Femur (tissue), 1 donor: ENCODE results near the gene MTMR4.
"Not testable (repeated sequence)": the region's sequence is repeated elsewhere in the genome, so short reads cannot be mapped to it uniquely, and the experiment has no call there.

Source experiments
- DNase-seq: peaks from one replicate; pipeline ENCODE4 v3.0.0-alpha.2; 2017

MTMR4 gene

DNA sequence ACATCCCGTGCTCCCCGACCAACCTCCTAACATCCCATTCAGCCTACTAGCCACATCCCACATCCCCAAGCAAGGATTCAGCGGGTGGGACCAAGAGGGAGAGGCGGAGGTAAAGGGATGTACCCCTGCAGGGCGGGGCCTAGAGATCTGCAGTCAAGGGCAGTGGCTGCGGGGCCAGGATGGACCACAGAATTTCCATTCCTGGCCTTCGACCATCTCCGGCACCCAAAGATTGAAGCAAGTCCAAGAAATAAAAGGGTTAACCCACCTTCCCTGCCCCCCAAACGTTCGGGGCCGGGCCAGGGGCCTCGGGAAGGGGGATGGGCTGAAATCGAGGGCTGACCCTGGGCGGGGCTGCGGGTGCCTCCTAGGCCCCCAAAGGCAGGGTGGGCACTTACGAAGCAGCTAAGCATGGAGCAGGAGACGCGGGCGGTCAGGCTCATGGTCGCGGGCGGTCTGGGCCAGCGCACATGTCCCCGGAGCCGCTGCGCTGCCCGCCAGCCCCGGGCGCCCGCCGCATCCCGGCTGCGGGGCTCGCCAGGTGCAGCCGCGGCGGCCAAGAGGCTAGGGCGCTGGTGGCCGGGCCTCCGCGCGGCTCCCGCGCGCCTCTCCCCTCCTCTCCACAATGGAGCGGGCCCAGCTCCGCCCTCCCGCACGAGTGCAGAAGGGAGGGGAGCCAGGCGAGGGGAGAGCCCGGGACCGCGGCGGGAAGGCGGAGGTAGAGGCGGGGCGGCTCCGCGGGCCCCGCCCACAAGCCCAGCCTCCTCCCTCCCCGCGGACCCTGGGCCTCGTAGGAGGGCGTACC lies at the start of gene MTMR4:
MTMR4 (minus strand) TSS at position 674 of the 805 bp plus-strand sequence; CDS start at position 443, 231 bp downstream.
- peak; percentile 88 for DNase-seq

DNA sequence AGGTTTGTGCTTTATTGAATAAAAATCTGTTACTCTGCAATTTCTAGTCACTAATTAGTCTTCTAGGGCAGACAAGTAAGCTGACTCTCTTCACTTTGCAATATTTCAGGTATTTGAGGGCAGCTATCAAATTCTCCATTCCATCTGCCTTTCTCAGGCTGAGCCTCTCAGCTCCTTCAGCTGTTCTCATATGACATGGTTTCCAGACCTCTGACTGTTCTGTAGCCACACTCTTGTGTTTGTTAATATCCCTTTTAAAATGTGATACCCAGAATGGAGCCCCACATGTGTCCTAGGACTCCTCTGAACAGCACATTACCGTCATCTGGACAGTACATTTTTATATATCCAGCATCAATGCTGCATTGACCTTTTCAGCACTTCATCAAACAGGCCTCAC lies 46.1 kb upstream of the MTMR4 start:
- no peak for DNase-seq

DNA sequence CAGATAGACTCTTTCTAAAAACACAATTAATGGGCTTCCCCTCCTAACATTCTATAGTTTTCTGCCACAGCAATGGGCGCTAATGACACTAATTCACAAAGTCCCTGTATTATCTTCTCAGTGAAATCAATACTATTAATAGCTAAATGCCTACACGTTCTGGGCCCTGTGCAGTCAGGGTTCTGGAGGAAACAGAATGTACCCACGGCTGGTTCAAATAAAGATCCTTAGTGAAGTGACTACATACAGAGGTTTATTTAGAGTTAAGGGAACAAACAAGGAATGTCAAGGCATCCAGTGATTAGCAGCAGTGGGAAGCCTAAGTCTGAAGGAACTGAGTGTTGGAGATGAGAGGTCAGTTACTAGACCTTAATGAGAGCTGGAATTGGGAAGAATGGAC lies 43.5 kb upstream of the MTMR4 start:
- DNase-seq, result no peak

DNA sequence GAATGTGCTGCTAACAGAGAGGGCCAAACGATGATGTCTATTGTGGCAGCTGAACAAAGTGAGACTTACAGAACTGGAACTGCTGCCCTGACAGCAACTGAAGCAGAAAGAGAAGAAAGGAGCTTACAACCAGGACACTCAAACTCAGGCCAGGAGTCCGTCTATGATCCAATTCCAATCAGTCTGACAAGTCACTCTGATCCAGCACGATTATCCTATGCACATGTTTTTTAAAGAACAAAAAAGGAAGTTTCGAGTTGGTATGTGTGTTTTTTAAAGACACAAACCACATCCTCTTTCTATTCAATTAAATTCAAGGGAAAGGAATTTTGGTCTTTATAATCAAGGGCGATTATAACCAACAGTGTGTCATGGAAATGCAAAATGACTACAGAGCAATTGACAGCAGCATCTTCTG lies 42.4 kb upstream of the MTMR4 start:
- DNase-seq, result no peak

DNA sequence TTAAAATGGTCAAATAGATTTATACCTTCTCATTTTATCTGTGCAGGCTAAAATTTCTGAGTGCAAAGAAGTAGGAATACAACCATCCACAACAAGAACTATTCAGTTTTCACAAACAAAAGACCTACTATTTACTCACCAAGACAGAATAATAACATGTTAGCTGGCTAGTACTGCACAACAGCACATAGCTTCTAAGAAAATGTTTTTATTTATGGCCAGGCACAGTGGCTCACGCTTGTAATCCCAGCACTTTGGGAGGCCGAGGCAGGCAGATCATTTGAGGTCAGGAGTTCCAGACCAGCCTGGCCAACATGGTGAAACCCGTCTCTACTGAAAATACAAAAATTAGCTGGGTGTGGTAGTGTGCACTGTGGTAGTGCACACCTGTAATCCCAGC lies 40.7 kb upstream of the MTMR4 start:
- not testable (repeated sequence) for DNase-seq

DNA sequence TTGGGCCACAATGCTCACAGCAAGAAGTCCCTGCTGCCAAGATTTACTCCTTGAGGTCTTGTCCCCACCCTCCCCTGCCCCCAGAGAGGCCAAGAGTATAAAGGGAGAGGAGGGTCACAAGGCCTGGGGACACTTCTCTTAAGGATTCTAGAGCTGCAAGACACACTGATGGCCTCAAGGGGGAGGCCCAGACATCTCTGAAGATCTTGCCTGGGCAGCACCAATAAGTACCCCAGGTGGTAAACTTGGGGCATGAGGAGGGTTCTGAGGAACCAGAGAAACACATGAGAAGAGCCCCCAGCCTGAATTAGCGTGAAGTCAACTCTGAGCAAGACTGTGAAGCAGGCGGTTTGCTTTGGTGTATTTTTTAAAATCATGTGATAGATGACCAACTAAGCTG lies 26.8 kb upstream of the MTMR4 start:
- no peak for DNase-seq

DNA sequence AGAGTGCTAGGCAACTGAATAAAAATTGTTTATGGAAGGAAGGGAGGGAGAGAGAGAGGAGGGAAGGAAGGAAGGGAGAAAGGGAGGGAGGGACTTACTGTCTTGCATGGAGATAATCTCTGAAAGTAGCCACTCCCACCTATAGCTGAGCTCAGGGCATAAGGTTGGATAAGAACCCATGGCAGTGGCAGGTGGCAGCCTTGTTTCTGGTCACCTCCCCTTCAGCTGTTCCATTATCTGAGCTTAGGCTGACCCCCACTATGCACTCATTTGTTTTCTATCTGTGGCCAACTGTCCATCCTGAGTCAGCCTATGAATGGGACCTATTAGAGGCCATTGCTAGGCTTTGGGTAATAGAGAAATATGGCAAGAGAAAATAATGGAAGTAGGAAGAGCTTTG lies 25.3 kb upstream of the MTMR4 start:
- no peak for DNase-seq

DNA sequence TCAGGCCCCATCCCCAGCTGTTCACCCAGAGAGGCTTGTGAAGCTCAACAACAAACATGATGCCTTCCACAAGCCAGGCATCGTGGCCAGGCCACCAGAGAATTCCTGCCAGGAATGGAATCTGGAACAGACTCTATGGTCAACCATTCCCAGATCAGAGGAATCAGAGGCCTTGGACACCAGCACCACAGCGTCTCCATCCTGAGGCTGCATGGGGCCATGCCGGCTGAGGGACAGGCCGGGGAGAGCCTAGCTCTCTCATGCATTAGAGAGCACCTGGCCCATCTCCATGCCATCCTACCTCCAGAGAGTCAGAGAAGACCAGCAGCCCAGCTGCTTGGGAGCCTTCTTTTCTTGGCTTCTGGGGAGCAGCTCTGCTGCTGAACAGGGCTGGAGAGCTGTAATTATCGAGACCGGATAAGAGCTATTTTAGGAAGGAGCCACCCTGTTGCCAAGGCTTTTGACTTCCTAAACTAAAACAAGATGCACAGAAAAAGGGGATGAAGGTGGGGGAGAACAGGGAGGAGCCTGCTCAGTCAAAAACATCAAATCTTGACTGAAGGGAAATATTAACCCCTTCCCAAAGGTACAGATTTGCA lies 24.5 kb upstream of the MTMR4 start:
- DNase-seq, result peak; percentile 66

DNA sequence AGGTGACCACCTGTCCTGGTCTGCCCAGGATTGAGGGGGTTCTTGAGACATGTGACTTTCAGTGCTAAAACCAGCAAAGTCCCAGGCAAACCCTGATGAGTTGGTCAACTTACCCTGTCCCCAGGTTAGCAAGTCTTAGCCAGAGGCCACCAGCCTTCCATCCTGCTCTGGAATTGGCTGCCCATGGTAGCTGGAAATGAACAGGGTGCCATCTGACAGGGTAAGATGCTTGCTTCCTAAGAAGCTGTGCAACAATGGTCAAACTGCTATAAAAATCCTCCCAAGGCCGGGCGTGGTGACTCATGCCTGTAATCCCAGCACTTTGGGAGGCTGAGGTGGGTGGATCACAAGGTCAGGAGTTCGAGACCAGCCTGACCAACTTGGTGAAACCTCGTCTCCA lies 22.8 kb upstream of the MTMR4 start:
- no peak for DNase-seq

DNA sequence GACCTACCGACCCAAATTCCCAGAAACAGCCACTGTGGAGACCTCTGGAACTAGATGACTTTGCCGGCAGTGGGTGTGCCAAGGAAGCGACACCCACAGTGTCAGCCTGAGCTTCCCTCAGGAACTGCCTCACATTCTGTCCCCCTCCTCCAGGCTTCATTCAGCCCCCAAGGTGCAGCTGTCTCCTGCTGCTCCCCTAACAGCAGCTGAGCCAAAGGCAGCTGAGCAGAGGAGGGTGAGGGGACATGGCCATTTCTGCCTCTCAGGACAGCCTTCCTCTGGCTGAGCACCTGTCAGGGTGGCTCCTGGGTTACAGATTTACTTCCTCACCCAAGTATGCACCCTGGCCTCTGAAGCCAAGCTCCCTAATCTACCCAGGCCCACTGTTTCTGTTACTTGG lies 22.1 kb upstream of the MTMR4 start:
- peak; percentile 58 for DNase-seq

DNA sequence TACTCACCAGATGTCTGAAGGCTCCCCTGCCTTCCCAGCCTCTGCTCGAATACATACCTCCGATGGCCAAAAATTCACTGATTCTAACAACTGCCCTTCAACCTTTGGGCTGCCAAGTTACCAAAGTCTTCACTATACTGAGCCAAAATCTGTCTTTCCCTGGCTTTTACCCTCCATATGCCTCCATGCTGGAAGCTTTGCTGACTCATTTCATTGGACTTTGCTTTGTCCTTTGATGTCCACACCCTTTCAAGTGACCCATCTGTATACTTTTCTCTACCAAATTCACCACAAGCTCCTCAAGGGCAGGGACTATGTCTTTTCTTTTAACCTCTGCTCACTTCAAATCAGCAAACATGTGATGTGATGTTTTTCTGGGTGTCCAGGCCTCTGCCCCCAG lies 21.0 kb upstream of the MTMR4 start:
- DNase-seq, result no peak

DNA sequence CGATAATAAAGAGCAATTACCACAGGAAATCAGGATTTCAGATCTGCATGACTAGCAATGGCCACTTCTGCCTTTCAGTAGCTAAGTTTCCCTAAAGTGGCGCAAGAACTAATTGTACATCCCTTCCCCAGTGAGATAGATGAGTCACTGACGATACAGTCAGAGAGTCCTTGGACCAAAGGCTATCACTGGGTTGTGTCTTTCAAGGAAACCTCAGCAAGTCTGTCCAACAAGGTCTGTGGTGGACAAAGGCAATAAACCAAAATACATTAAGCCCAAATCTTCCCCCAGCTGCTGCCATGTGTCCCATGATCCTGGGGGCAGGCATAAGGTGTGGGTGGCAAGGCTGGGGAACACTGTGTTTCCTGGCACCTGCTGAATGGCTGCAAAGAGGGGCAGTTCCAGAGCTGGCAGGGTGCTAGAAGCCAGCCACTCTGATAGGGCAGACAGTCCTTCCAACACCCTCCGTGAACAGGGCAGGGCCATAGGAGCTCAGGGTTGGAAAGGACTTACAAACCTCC lies 20.5 kb upstream of the MTMR4 start:
- DNase-seq, result no peak

DNA sequence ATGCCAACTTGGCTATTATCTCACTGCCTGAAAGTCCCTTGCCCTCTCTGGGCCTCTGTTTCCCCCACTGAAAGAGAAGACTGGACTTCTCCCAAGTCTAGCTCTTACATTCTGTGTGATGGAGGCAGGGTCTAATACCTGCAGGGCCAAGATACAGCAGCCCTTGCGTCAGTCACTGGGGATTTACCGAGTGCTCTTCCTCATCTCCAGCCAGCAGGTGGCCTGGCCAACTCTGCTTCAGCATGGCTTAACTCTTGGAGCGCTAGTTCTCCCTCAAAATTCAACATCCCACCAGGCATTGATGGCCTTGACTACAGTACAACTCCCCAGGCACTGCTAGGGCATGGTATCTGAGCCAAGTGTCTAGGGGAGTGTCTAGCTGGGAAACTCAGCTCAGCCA lies 19.9 kb upstream of the MTMR4 start:
- no peak for DNase-seq

DNA sequence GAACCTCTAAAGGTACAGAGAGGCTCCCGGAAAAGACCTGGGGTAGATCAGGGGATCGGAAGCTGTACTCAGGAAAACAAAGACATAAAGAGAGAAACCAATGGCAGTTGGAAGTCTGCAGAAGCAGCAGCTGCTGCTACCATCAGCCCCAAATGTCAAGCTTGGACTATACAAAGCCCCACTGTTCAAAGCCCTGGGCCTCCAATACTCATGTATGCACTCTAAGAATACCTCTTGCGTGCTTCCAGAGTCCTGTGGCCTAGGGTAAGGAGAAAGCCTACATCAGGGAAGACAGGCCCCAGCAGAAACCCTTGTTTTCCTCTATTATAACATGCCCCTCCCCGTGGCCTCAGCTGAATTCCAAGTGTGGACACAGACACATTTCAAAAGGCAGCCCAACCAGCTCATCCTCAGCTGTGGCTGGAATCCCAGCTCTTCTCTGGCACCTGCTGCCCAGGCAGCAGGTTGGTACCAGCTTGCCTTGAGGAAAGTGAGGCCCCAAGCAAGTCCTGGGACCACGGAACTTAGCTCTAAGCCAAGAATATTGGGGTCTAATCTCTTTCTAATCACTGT lies 19.3 kb upstream of the MTMR4 start:
- DNase-seq, result no peak

DNA sequence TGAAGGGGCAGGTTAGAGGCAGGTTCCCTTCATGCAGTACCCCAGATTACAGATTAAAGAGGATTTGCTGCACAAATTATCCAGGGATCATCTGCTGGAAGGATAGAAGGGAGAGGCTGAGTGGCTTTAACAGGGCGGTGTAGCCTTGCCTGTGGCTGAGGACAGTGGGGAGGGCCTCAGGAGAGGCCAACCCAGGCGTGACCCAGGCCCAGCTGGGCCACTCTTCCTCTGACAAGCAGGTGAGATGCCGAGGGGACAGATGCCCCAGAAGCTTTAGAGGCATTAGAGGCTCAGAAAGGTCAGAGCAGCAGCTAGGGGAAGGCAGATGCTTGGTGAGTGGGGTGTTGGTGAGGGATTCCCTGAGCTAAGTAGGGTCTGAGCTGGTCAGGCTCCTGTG lies 18.1 kb upstream of the MTMR4 start:
- DNase-seq, result no peak

DNA sequence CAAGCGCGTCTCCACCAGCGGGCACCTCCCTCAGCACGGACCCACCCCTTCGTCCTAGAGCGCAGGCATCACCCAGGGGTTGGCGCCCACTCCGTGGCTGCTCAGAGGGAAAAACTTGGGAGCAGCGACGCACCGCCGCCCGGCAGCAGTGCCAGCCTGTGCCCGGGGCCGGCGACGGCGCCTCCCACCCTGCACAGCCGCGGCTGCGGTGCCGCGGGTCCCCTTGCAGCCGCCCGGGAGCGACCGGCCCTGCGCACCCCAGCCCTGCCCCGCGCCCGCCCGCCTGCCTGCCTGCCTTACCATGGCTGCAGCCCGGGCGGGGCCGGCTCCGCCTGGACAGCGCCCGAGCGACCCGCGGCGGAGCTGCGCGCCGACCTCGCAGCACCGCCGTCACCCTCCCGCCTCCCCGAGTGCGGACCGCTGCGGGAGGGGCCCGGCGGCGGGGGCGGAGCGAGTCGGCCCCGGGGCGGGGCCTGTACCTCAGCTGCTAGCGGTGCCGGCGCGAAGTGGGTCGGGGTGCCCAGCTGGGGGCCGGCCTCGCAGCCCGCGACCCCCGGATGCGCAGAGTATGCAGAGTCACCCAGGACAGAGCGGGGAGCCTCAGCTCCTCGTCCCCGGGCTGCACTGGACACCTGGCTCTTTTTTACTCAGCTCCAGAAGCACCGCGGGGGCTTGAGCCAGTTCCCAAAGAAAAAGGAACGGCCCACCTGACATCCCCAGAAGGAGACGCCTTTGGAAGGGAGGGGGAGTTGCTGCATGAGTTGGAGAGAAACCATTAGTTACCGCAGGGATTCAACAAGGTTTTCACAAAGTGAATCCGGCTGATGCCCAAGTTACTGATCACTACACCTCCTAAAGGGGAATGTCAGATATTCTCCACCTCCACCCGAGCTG lies 17.5 kb upstream of the MTMR4 start:
- DNase-seq, result peak; percentile 67

DNA sequence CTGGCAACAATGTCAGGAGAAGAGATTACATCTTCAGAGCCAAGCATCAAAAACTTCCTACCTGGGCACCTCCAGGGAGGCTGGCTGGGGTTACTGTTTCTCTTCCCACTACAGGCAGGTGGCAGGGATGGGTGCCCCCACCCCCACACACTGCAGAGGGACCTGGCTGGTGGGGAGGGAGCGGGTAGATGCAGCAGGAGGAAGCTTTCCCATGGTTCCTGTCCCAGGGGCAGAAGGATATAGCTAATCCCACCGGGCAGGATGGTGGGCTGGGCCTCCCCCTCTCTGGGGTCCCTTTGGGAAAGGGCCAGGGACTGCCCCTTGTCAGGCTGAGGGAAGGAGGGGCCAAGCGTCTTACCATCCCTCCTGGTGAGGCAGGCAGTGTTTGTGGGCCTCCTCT lies 16.7 kb upstream of the MTMR4 start:
- DNase-seq, result no peak

DNA sequence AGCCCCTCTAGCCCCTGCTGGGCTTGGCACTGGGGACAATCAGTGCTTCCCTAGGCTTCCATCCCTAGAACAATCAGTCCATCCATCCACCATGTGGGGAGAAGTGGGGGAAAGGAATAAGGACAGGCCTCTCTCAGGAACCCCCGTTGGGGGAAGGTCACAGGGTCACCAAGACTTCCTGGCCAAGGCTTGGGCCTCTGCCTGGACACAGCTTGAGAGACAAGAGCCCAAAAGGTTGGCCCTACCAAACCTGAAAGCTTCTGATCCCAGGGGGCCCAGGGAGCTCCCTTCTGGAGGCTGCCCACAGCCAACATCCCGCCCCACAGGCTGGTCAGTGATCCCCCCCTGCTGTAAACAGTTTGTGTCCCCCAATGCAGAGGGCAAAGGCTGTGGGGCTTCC lies 16.2 kb upstream of the MTMR4 start:
- DNase-seq, result no peak

DNA sequence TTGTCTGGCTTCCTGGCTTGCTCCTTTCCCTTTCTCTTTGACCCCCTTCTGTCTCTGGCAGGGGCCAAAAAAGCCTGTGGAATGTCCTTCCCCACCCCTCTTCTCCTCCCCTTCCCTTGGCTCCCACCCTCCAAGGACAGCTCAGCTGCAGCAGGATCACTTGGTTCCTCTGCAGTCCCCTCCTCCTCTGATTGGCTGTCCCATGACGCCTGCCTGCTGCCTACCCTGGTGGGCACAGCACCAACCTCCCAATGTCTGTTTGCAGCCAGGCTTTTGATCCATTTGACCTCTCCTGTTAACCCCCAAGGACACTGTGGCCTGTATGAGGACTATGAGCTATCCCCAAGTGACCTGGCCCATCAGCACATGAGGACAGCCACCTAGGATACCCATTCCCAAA lies 14.8 kb upstream of the MTMR4 start:
- DNase-seq, result no peak

DNA sequence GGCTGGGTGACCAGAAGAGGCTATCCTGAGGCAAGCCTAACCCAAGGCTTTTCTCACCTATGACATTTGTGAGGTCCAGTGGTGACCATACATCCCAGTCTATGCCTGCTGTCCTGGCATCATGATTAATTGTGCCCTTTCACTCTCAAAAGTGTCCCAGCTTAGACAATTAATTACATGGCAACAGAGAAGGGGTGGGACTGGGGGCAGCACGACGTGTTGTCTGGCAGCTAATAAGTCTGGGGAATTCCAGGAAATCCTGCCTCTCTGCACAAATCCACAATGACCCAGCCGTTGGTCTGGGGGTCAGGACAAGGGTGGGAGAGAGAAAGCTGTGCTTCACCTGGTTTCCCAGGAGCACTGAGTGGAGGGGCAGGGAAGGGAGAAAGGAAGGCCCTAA lies 14.0 kb upstream of the MTMR4 start:
- DNase-seq, result no peak

DNA sequence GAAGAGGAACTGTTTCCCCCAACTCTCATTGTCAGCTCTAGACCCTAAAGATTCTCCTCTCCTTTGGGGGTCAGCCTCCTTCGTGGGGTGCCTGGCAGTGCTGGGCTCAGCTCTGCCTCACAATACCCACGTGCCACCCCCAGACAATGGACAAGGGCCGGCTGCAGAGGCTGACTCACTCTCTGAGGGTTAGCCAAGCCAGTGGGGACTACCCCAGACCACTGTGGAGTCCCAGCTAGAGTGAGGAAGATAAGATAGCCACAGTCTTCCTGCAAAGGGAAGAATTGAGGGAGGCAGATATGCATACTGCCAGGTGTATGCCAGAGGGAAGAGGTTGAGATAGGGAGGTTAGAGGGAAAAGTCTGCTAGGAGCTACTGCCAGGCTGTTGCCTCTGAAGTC lies 13.5 kb upstream of the MTMR4 start:
- no peak for DNase-seq

DNA sequence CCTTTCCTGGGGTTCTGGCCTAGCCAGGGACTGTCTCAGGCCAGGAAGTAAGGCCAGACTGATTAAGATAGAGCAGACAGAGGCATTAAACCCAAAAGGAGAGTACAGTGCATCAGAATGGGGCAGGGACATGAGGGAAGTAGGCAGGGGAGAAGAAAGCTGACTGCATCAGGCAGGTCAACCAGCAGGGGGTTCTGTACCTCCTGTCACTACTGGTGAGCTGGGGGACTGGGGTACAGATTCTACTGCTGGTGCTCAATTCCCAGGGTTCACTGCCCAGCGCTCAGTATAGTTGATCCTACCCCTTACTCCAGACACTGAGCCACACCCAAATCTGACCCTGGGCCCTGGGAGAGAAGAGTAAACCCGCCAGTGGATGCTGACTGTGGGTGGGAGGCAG lies 12.9 kb upstream of the MTMR4 start:
- no peak for DNase-seq

DNA sequence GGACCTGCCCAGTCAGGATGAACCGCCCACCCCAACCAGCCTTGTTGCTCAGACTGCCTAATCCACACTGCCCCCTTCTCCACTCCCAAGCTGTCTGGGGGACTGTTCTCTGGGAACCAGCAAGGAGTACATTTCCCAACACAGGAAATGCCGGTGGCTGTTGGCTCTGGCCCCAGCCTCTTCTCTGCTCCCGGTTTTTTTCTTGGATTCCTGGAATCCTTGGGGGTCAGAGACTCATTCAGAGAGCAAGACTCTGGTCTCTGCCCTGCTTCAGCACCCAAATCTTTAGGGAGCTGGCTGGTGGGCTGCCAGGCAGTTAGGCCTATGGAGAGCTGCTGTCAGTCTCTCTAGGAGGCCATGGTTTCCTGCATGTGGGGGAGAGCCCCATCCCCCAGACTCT lies 10.8 kb upstream of the MTMR4 start:
- peak; percentile 80 for DNase-seq
